HEK293T (cell line): ENCODE data around the gene OGDH.

ENCODE experiments used
- BHLHE40 ChIP-seq: fragments of 450-650 bp; IDR thresholded peaks from 2 replicates; pipeline ENCODE4 v1.6.1; 2016; ENCODE audit warnings: mild to moderate bottlenecking, moderate library complexity, borderline replicate concordance
- CTBP1 ChIP-seq: fragments of 450-650 bp; IDR thresholded peaks from 2 replicates; pipeline ENCODE4 v1.6.1; 2016; ENCODE audit warnings: borderline replicate concordance
- ELF4 ChIP-seq: fragments of 450-650 bp; IDR thresholded peaks from 2 replicates; pipeline ENCODE4 v1.6.1; 2017; ENCODE audit warnings: antibody characterized with exemption
- FOXA1 ChIP-seq: fragments of 450-650 bp; IDR thresholded peaks from 2 replicates; pipeline ENCODE4 v1.6.1; 2016; ENCODE audit warnings: mild to moderate bottlenecking
- FOXK2 ChIP-seq: fragments of 450-650 bp; IDR thresholded peaks from 2 replicates; pipeline ENCODE4 v1.6.1; 2016; ENCODE audit warnings: mild to moderate bottlenecking
- FOXM1 ChIP-seq: fragments of 450-650 bp; IDR thresholded peaks from 2 replicates; pipeline ENCODE4 v1.6.1; 2017; ENCODE audit warnings: mild to moderate bottlenecking, borderline replicate concordance
- HDGF ChIP-seq: fragments of 450-650 bp; IDR thresholded peaks from 2 replicates; pipeline ENCODE4 v1.6.1; 2017; ENCODE audit warnings: antibody characterized with exemption, borderline replicate concordance
- L3MBTL2 ChIP-seq: fragments of 450-650 bp; conservative IDR thresholded peaks from 2 replicates; pipeline ENCODE4 v1.6.1; 2016; ENCODE audit warnings: mild to moderate bottlenecking
- LEF1 ChIP-seq: fragments of 450-650 bp; IDR thresholded peaks from 2 replicates; pipeline ENCODE4 v1.6.1; 2017; ENCODE audit warnings: mild to moderate bottlenecking, borderline replicate concordance
- SP1 ChIP-seq: fragments of 450-650 bp; IDR thresholded peaks from 2 replicates; pipeline ENCODE4 v1.6.1; 2017
- SUZ12 ChIP-seq: fragments of 450-650 bp; IDR thresholded peaks from 2 replicates; pipeline ENCODE4 v1.6.1; 2016; ENCODE audit warnings: mild to moderate bottlenecking
- TARDBP ChIP-seq: fragments of 450-650 bp; IDR thresholded peaks from 2 replicates; pipeline ENCODE4 v1.6.1; 2016
- ZNF384 ChIP-seq: fragments of 450-650 bp; IDR thresholded peaks from 2 replicates; pipeline ENCODE4 v1.6.1; 2016
- TF ChIP-seq, protein P1 (sequence below): fragments of 450-650 bp; IDR thresholded peaks from 2 replicates; pipeline ENCODE4 v1.6.1; 2016

DNA sequence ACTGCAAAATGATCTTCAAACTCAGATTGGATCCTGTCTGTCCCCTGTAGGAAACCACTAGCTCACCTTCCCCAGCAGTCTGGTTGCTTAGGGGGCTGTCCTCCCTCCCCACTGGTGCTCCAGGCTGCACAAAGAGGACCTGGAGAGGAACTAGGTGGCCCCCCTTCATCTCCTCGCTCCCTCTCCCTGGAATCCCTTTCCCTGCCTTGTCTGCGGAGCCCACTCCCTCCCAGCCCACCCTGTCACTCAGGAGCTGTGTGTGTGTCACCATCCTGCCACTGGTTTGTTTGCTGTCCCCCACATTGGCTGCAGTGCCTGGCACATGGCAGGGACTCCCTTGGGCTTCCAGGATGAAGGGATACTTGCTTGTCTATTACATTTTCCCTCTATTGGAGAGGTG is 106.7 kb downstream of the OGDH start:
- TF ChIP-seq, protein P1, sequence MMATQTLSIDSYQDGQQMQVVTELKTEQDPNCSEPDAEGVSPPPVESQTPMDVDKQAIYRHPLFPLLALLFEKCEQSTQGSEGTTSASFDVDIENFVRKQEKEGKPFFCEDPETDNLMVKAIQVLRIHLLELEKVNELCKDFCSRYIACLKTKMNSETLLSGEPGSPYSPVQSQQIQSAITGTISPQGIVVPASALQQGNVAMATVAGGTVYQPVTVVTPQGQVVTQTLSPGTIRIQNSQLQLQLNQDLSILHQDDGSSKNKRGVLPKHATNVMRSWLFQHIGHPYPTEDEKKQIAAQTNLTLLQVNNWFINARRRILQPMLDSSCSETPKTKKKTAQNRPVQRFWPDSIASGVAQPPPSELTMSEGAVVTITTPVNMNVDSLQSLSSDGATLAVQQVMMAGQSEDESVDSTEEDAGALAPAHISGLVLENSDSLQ: no peak
- no peak for TF ChIP-seq L3MBTL2
- no peak for TF ChIP-seq FOXK2
- no peak for TF ChIP-seq TARDBP
- no peak for TF ChIP-seq ELF4
- TF ChIP-seq FOXA1: no peak
- TF ChIP-seq BHLHE40: no peak
- no peak for TF ChIP-seq SP1
- TF ChIP-seq ZNF384: no peak
- no peak for TF ChIP-seq HDGF
- no peak for TF ChIP-seq FOXM1
- no peak for TF ChIP-seq CTBP1
- no peak for TF ChIP-seq LEF1
- TF ChIP-seq SUZ12: no peak
